Thyroid gland (tissue), 4 donors: ENCODE results near the gene DENND5A. TPM values are rescaled to one million over a fixed set of nuclear protein-coding genes. Genes with fewer than 3 reads are reported as not detected.

Experiments
- DNase-seq, 2 donors: peaks; one replicate each; pipeline ENCODE4 v3.0.0-alpha.2; 2019
- H3K27ac ChIP-seq, 3 donors: fragments of 200-600 bp; sonication (generic); 1 replicate in 2 of 3; 2 replicates in 1 of 3; pipeline ENCODE4 v1.5.1; 2016 to 2019; ENCODE audit warnings: mild to moderate bottlenecking in 1 of 3, moderate library complexity in 1 of 3
- H3K27me3 ChIP-seq: fragments of 200-600 bp; sonication (generic); one replicate; pipeline ENCODE4 v1.5.1; 2019
- H3K36me3 ChIP-seq, 2 donors: fragments of 200-600 bp; sonication (generic); one replicate each; pipeline ENCODE4 v1.5.1; 2016 to 2019
- H3K4me1 ChIP-seq, 2 donors: fragments of 200-600 bp; sonication (generic); one replicate each; pipeline ENCODE4 v1.5.1; 2017 to 2019
- H3K4me3 ChIP-seq, 3 donors: fragments of 200-600 bp; sonication (generic); replicated peaks in 1 of 3; 1 replicate in 2 of 3; 2 replicates in 1 of 3; pipeline ENCODE4 v1.5.1; 2016; ENCODE audit warnings: mild to moderate bottlenecking in 1 of 3
- H3K9me3 ChIP-seq: fragments of 200-600 bp; sonication (generic); one replicate; pipeline ENCODE4 v1.5.1; 2017
- CTCF ChIP-seq, 6 experiments: fragments of 200-600 bp in 3 of 6; fragments of 450-650 bp in 3 of 6; sonication (generic) in 3 of 6; IDR thresholded peaks; one replicate each; pipeline ENCODE4 v1.5.1; 2016 to 2019; ENCODE audit warnings: antibody characterized with exemption in 6 of 6, mild to moderate bottlenecking in 2 of 6, inconsistent platforms in 1 of 6, moderate library complexity in 1 of 6
- POLR2A ChIP-seq, 2 donors: fragments of 450-650 bp; IDR thresholded peaks; one replicate each; pipeline ENCODE4 v1.6.1; 2017; ENCODE audit warnings: antibody characterized with exemption in 2 of 2, mild to moderate bottlenecking in 2 of 2, moderate library complexity in 1 of 2
- WGBS, 2 donors: methylation state at CpG; one replicate each; pipeline ENCODE4 v1.1.5; 2017; 5-methylcytosine and 5-hydroxymethylcytosine counted together
- intact Hi-C: fragments of 100-400 bp; cut with DNase I; formaldehyde crosslinking; loops from one replicate; pipeline ENCODE4 v1.15.1; 2023
- total RNA-seq, 4 donors: library from RNA; depleted of rRNA; stranded (reverse); fragments of >200 nt; gene quantifications; one replicate each; pipeline ENCODE4 v1.2.3, GENCODE V29; 2016

Gene DENND5A
- total RNA-seq, 4 donors from 2014 or later, result 45.6 to 80.8 (median 59.3) TPM

- Histone ChIP-seq H3K36me3 (peaks cover 9 to 10% of the 10 kb centered on the region in 2 donors), H3K27me3 (no peaks in the 10 kb centered on the region), H3K27ac (no peak overlapping the region), H3K4me3 (no peak overlapping the region), H3K9me3 (no peaks in the 10 kb centered on the region), H3K4me1 (peaks cover 0 to 11% of the 10 kb centered on the region in 2 donors)
- intact Hi-C loops, result no loop called here
- WGBS, 2 donors, result 94 to 100% methylated on average over 2 of the region's 2 CpGs
- no peak for DNase-seq
- TF ChIP-seq CTCF (IDR thresholded peaks at IDR 0.05), result no peak
- TF ChIP-seq POLR2A (IDR thresholded peaks at IDR 0.05), result no peak
Measured at GRCh38 chr11:9182180-9182871, 82.8 kb downstream of the DENND5A start.

GRCh38 chr11:9180784-9181183 lies 84.4 kb downstream of the DENND5A start:
- H3K27ac ChIP-seq, result peak overlapping the region in 1 of 3 donors; percentile 13
- TF ChIP-seq CTCF (IDR thresholded peaks at IDR 0.05) (no peak), POLR2A (IDR thresholded peaks at IDR 0.05) (no peak)
- DNase-seq, result peak in 1 of 2 donors; percentile 17
- H3K4me1 ChIP-seq, result peaks cover 0 to 11% of the 10 kb centered on the region in 2 donors
- intact Hi-C loops, result no loop called here
- 41 to 44% methylated on average over 4 of the region's 4 CpGs for WGBS, 2 donors
- H3K9me3 ChIP-seq, result no peaks in the 10 kb centered on the region
- no peak overlapping the region for H3K4me3 ChIP-seq
- peaks cover 9 to 12% of the 10 kb centered on the region in 2 donors for H3K36me3 ChIP-seq
- H3K27me3 ChIP-seq, result no peaks in the 10 kb centered on the region

GRCh38 chr11:9179141-9179540 lies 86.0 kb downstream of the DENND5A start:
- Histone ChIP-seq H3K4me3 (no peak overlapping the region), H3K4me1 (peaks cover 0 to 11% of the 10 kb centered on the region in 2 donors), H3K9me3 (no peaks in the 10 kb centered on the region), H3K27me3 (no peaks in the 10 kb centered on the region), H3K36me3 (peaks cover 9 to 12% of the 10 kb centered on the region in 2 donors), H3K27ac (no peak overlapping the region)
- 93 to 97% methylated on average over 1 of the region's 1 CpG for WGBS, 2 donors
- intact Hi-C loops, result no loop called here
- no peak for TF ChIP-seq POLR2A (IDR thresholded peaks at IDR 0.05)
- TF ChIP-seq CTCF (IDR thresholded peaks at IDR 0.05), result no peak
- no peak for DNase-seq

GRCh38 chr11:9178716-9179115 lies 86.4 kb downstream of the DENND5A start:
- Histone ChIP-seq H3K36me3 (peaks cover 9 to 12% of the 10 kb centered on the region in 2 donors), H3K27me3 (no peaks in the 10 kb centered on the region), H3K27ac (no peak overlapping the region), H3K4me3 (no peak overlapping the region), H3K4me1 (peaks cover 0 to 11% of the 10 kb centered on the region in 2 donors), H3K9me3 (no peaks in the 10 kb centered on the region)
- intact Hi-C loops, result no loop called here
- no peak for TF ChIP-seq CTCF (IDR thresholded peaks at IDR 0.05)
- no peak for TF ChIP-seq POLR2A (IDR thresholded peaks at IDR 0.05)
- DNase-seq, result no peak
- WGBS, 2 donors, result 75 to 87% methylated on average over 4 of the region's 4 CpGs

- intact Hi-C loops, result no loop called here
- no peak for TF ChIP-seq CTCF (IDR thresholded peaks at IDR 0.05)
- TF ChIP-seq POLR2A (IDR thresholded peaks at IDR 0.05), result no peak
- DNase-seq, result no peak
- Histone ChIP-seq H3K9me3 (no peaks in the 10 kb centered on the region), H3K27ac (no peak overlapping the region), H3K4me3 (no peak overlapping the region), H3K4me1 (peaks cover 0 to 11% of the 10 kb centered on the region in 2 donors), H3K27me3 (no peaks in the 10 kb centered on the region), H3K36me3 (peaks cover 9 to 12% of the 10 kb centered on the region in 2 donors)
- WGBS, 2 donors, result 95 to 96% methylated on average over 2 of the region's 2 CpGs
Measured at GRCh38 chr11:9177438-9178091, 87.6 kb downstream of the DENND5A start.
